GM23338 (cell line): ENCODE measurements around the gene GSTT4.
"Not testable (repeated sequence)": the region's sequence is repeated elsewhere in the genome, so short reads cannot be mapped to it uniquely, and the experiment has no call there.

ENCODE experiments used
- EZH2phosphoT487 ChIP-seq: fragments of 200-600 bp; sonication (generic); IDR thresholded peaks from one replicate; pipeline ENCODE4 v1.8.1; 2018; ENCODE audit warnings: antibody characterized with exemption; ENCODE audit not compliant: unreplicated experiment
- POLR2AphosphoS5 ChIP-seq: IDR thresholded peaks from 2 replicates; pipeline ENCODE4 v1.6.1; 2016; ENCODE audit warnings: antibody characterized with exemption, low read depth
- TF ChIP-seq, protein P1 (sequence below), 2 experiments: fragments of 200-600 bp in 1 of 2; sonication (generic) in 1 of 2; conservative IDR thresholded peaks; 2 replicates each; pipeline versions ENCODE4 v1.5.1 to v1.6.1; 2016 to 2017; ENCODE audit warnings: antibody characterized with exemption in 2 of 2, low read depth in 2 of 2, mild to moderate bottlenecking in 2 of 2, moderate library complexity in 1 of 2

GRCh38 chr22:23951383-23951782 is 53.9 kb downstream of the GSTT4 start:
- TF ChIP-seq, protein P1, sequence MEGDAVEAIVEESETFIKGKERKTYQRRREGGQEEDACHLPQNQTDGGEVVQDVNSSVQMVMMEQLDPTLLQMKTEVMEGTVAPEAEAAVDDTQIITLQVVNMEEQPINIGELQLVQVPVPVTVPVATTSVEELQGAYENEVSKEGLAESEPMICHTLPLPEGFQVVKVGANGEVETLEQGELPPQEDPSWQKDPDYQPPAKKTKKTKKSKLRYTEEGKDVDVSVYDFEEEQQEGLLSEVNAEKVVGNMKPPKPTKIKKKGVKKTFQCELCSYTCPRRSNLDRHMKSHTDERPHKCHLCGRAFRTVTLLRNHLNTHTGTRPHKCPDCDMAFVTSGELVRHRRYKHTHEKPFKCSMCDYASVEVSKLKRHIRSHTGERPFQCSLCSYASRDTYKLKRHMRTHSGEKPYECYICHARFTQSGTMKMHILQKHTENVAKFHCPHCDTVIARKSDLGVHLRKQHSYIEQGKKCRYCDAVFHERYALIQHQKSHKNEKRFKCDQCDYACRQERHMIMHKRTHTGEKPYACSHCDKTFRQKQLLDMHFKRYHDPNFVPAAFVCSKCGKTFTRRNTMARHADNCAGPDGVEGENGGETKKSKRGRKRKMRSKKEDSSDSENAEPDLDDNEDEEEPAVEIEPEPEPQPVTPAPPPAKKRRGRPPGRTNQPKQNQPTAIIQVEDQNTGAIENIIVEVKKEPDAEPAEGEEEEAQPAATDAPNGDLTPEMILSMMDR (conservative IDR thresholded peaks at IDR 0.05; ENCODE audit: low read depth in 2 of 2), result not testable (repeated sequence)
- TF ChIP-seq EZH2phosphoT487, POLR2AphosphoS5: not testable (repeated sequence)
